ENCODE results near the gene C1orf115. TPM values are rescaled to one million over a fixed set of nuclear protein-coding genes. Genes with fewer than 3 reads are reported as not detected.

C1orf115 gene
- total RNA-seq, 1 donor from 2014 or later: 1.8 TPM

DNA sequence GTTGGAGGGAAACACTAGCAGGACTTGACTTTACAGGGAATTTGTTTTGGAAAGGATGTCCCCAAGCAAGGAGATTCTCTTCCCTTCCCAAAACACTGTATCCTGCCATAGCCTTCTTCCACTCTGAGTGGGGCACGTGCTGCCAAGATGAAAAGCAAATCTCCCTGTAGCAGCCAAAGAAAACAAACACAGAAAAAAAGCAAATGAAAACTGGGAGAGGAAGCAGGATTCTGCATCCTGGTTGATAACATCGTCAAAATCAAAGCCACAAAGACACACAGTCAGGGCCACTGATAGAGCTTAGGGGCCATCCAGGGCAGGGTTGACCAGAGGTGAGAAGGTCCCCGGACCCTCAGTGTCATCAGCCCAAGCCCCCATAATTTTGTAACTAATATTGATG, 42.0 kb downstream of the C1orf115 start:
- H3K9me3 Mint-ChIP-seq (ENCODE audit: unreplicated experiment): peaks cover 2% of the 10 kb centered on the region
- peak overlapping the region; percentile 15 for H3K27ac Mint-ChIP-seq (ENCODE audit: unreplicated experiment)
- DNase-seq (ENCODE audit: low read depth) (no peak), FAIRE-seq (no peak)
- Histone ChIP-seq H3K4me1 (ENCODE audit: insufficient read depth, low read length) (peaks cover 16% of the 10 kb centered on the region), H3K4me3 (ENCODE audit: insufficient read depth, low read depth, low read length) (no peak overlapping the region), H3K9ac (ENCODE audit: low read length) (no peak overlapping the region), H3K27me3 (ENCODE audit: insufficient read depth, low read length) (no peaks in the 10 kb centered on the region), H3K27ac (ENCODE audit: low read depth, low read length) (no peak overlapping the region), H3K9me3 (ENCODE audit: insufficient read depth, low read depth, low read length) (no peaks in the 10 kb centered on the region), H3K4me2 (ENCODE audit: low read length) (no peak overlapping the region), H2AFZ (ENCODE audit: low read depth, low read length) (peak overlapping the region; percentile 4), H3K36me3 (ENCODE audit: insufficient read depth, low read length) (no peaks in the 10 kb centered on the region), H4K20me1 (ENCODE audit: insufficient read depth, low read length) (no peaks in the 10 kb centered on the region), H3K79me2 (ENCODE audit: insufficient read depth, low read length) (no peaks in the 10 kb centered on the region)
- no peaks in the 10 kb centered on the region for H3K36me3 Mint-ChIP-seq (ENCODE audit: low read depth, unreplicated experiment)
- H3K4me3 Mint-ChIP-seq (ENCODE audit: unreplicated experiment): no peak overlapping the region
- H3K4me1 Mint-ChIP-seq (ENCODE audit: low read depth, unreplicated experiment): peaks cover 15% of the 10 kb centered on the region
- TF ChIP-seq EZH2 (IDR thresholded peaks at IDR 0.05; ENCODE audit: insufficient read depth, low read length): no peak
- TF ChIP-seq, protein P1, sequence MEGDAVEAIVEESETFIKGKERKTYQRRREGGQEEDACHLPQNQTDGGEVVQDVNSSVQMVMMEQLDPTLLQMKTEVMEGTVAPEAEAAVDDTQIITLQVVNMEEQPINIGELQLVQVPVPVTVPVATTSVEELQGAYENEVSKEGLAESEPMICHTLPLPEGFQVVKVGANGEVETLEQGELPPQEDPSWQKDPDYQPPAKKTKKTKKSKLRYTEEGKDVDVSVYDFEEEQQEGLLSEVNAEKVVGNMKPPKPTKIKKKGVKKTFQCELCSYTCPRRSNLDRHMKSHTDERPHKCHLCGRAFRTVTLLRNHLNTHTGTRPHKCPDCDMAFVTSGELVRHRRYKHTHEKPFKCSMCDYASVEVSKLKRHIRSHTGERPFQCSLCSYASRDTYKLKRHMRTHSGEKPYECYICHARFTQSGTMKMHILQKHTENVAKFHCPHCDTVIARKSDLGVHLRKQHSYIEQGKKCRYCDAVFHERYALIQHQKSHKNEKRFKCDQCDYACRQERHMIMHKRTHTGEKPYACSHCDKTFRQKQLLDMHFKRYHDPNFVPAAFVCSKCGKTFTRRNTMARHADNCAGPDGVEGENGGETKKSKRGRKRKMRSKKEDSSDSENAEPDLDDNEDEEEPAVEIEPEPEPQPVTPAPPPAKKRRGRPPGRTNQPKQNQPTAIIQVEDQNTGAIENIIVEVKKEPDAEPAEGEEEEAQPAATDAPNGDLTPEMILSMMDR (IDR thresholded peaks at IDR 0.05; ENCODE audit: insufficient read depth, low read depth, low read length): no peak
- no peaks in the 10 kb centered on the region for H3K27me3 Mint-ChIP-seq (ENCODE audit: low read depth, unreplicated experiment)

GRCh38 chr1:220732621-220733020, 42.5 kb downstream of the C1orf115 start:
- no peak for FAIRE-seq
- H3K27ac Mint-ChIP-seq (ENCODE audit: unreplicated experiment): no peak overlapping the region
- no peak overlapping the region for H3K4me3 Mint-ChIP-seq (ENCODE audit: unreplicated experiment)
- H3K36me3 Mint-ChIP-seq (ENCODE audit: low read depth, unreplicated experiment): no peaks in the 10 kb centered on the region
- Histone ChIP-seq H3K36me3 (ENCODE audit: insufficient read depth, low read length) (no peaks in the 10 kb centered on the region), H3K4me1 (ENCODE audit: insufficient read depth, low read length) (peaks cover 16% of the 10 kb centered on the region), H3K27me3 (ENCODE audit: insufficient read depth, low read length) (no peaks in the 10 kb centered on the region), H4K20me1 (ENCODE audit: insufficient read depth, low read length) (no peaks in the 10 kb centered on the region), H2AFZ (ENCODE audit: low read depth, low read length) (peak overlapping the region; percentile 20), H3K4me3 (ENCODE audit: insufficient read depth, low read depth, low read length) (peak overlapping the region; percentile 11), H3K4me2 (ENCODE audit: low read length) (peak overlapping the region; percentile 57), H3K27ac (ENCODE audit: low read depth, low read length) (no peak overlapping the region), H3K9me3 (ENCODE audit: insufficient read depth, low read depth, low read length) (no peaks in the 10 kb centered on the region), H3K79me2 (ENCODE audit: insufficient read depth, low read length) (no peaks in the 10 kb centered on the region), H3K9ac (ENCODE audit: low read length) (no peak overlapping the region)
- H3K4me1 Mint-ChIP-seq (ENCODE audit: low read depth, unreplicated experiment): peaks cover 15% of the 10 kb centered on the region
- peaks cover 3% of the 10 kb centered on the region for H3K9me3 Mint-ChIP-seq (ENCODE audit: unreplicated experiment)
- no peak for DNase-seq (ENCODE audit: low read depth)
- TF ChIP-seq, protein P1 (IDR thresholded peaks at IDR 0.05; ENCODE audit: insufficient read depth, low read depth, low read length): no peak
- TF ChIP-seq EZH2 (IDR thresholded peaks at IDR 0.05; ENCODE audit: insufficient read depth, low read length): no peak
- no peaks in the 10 kb centered on the region for H3K27me3 Mint-ChIP-seq (ENCODE audit: low read depth, unreplicated experiment)

DNA sequence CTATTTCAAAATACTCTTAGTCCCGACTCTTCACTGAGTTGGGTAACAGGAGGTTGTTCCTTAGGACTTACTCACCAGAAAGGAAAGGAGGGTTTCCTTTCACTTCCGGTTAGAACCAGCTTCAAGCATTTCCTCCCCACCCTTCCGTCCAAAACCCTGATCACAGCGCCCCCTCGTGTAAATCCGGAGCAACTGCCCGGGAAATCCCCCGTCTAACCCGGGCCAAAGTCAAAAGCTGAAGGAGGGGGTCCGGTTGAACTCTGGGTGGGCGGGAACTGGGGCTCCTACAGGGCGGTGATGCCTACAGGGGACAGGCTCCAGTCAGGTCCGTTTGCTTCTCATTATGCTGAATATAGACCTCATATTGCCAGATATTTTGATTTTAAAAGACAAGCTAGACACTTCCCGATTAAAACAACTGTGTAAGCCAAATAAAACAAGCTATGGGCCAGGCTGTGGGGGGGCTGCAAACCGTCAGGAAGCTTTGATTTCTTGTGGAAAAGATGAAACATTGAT, 43.0 kb downstream of the C1orf115 start:
- DNase-seq (ENCODE audit: low read depth): peak; percentile 66
- Histone ChIP-seq H4K20me1 (ENCODE audit: insufficient read depth, low read length) (no peaks in the 10 kb centered on the region), H3K4me2 (ENCODE audit: low read length) (peak overlapping the region; percentile 57), H3K9ac (ENCODE audit: low read length) (no peak overlapping the region), H3K4me3 (ENCODE audit: insufficient read depth, low read depth, low read length) (peak overlapping the region; percentile 11), H3K27ac (ENCODE audit: low read depth, low read length) (peak overlapping the region; percentile 6), H3K27me3 (ENCODE audit: insufficient read depth, low read length) (no peaks in the 10 kb centered on the region), H3K79me2 (ENCODE audit: insufficient read depth, low read length) (no peaks in the 10 kb centered on the region), H3K9me3 (ENCODE audit: insufficient read depth, low read depth, low read length) (no peaks in the 10 kb centered on the region), H3K36me3 (ENCODE audit: insufficient read depth, low read length) (no peaks in the 10 kb centered on the region), H3K4me1 (ENCODE audit: insufficient read depth, low read length) (peaks cover 16% of the 10 kb centered on the region), H2AFZ (ENCODE audit: low read depth, low read length) (peak overlapping the region; percentile 20)
- Mint-ChIP-seq H3K4me1 (ENCODE audit: low read depth, unreplicated experiment) (peaks cover 15% of the 10 kb centered on the region), H3K4me3 (ENCODE audit: unreplicated experiment) (no peak overlapping the region), H3K9me3 (ENCODE audit: unreplicated experiment) (peaks cover 3% of the 10 kb centered on the region), H3K27me3 (ENCODE audit: low read depth, unreplicated experiment) (no peaks in the 10 kb centered on the region), H3K36me3 (ENCODE audit: low read depth, unreplicated experiment) (no peaks in the 10 kb centered on the region), H3K27ac (ENCODE audit: unreplicated experiment) (no peak overlapping the region)
- no peak for TF ChIP-seq EZH2 (IDR thresholded peaks at IDR 0.05; ENCODE audit: insufficient read depth, low read length)
- TF ChIP-seq, protein P1 (IDR thresholded peaks at IDR 0.05; ENCODE audit: insufficient read depth, low read depth, low read length): peak; percentile 70
- peak; percentile 81 for FAIRE-seq

Data from astrocyte (in vitro differentiated cells and primary cell).